Gastrocnemius medialis (tissue), 4 donors: Measurements from ENCODE around the gene BOD1L1.
A peak's percentile ranks its signal among the peaks of the same experiment; 100 is the strongest.

Source experiments
- CTCF ChIP-seq, 5 experiments: fragments of 450-650 bp in 3 of 5; fragments of 200-600 bp in 2 of 5; sonication (generic) in 2 of 5; IDR thresholded peaks in 4 of 5; conservative IDR thresholded peaks in 1 of 5; 1 replicate in 4 of 5; 2 replicates in 1 of 5; pipeline ENCODE4 v1.5.1; 2016 to 2019; ENCODE audit warnings: antibody characterized with exemption in 5 of 5, mild to moderate bottlenecking in 3 of 5, moderate library complexity in 3 of 5
- POLR2A ChIP-seq, 2 donors: fragments of 450-650 bp; IDR thresholded peaks; one replicate each; pipeline ENCODE4 v1.6.1; 2017; ENCODE audit warnings: antibody characterized with exemption in 2 of 2, mild to moderate bottlenecking in 2 of 2, moderate library complexity in 2 of 2

- TF ChIP-seq CTCF (IDR thresholded peaks at IDR 0.05 in 4 of 5, conservative IDR thresholded peaks at IDR 0.05 in 1 of 5) (peak in 4 of 5 experiments; percentile 28 to 57 (median 48)), POLR2A (IDR thresholded peaks at IDR 0.05) (peak; percentile 55 to 69)
Measured at GRCh38 chr4:13627606-13628311, at the start of gene BOD1L1.
